Body of pancreas (tissue), 4 donors: ENCODE results near the gene R3HDM2.

Source experiments
- CTCF ChIP-seq, 7 experiments: fragments of 450-650 bp in 4 of 7; fragments of 200-600 bp in 3 of 7; sonication (generic) in 3 of 7; IDR thresholded peaks; one replicate each; pipeline ENCODE4 v1.5.1; 2016 to 2019; ENCODE audit warnings: antibody characterized with exemption in 7 of 7
- POLR2A ChIP-seq, 3 donors: fragments of 450-650 bp; IDR thresholded peaks; one replicate each; pipeline ENCODE4 v1.6.1; 2016; ENCODE audit warnings: antibody characterized with exemption in 3 of 3, mild to moderate bottlenecking in 2 of 3

GRCh38 chr12:57360468-57360867 is 70.4 kb downstream of the R3HDM2 start:
- no peak for TF ChIP-seq CTCF (IDR thresholded peaks at IDR 0.05)
- no peak for TF ChIP-seq POLR2A (IDR thresholded peaks at IDR 0.05)
